ENCODE results near the gene ZDHHC19.

ZDHHC19 gene

DNA sequence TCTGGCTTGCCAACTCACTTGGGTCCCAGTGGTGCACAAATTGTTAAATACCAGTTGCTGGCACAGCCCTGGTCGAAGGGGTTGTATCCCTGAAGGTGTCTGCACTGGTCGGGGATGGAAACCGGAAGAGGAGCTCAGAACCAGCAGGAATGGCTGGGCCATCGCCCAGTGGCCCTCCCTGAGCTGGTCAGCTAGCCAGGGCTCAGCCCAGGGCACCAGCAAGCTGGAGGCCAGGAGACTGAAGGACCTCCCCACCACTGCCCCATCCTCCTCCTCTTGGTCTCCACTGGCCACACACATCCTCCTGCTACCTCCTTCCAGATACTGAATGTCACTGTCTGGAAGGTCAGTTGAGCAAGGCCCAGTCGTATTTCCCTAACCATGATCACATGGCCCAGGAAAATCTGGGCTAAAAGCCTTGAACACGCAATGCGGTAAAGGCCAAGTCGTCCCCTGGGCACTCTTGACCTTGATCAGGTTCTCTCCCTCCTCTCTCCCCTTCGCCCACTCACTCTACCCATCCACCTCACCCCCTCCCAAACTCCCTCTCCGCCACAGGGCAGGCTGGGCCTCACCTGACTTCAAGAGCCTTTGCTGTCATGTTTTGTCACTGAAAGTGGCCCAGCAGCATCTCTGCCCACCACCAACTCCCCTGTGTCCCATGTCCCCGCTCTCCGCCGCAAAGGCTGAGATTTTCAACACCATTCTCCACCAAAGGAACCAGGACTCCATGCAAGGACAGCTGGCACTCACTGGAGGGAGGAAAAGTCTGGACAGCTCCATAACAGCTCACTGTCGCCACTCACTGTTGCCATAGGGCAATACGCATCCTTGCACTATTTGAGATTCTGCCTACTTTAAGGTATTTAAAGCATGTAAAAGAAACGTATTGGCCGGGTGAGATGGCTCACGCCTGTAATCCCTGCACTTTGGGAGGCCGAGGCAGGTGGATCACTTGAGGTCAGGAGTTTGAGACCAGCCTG, 12.1 kb downstream of the ZDHHC19 start:
- TF ChIP-seq, protein P1, sequence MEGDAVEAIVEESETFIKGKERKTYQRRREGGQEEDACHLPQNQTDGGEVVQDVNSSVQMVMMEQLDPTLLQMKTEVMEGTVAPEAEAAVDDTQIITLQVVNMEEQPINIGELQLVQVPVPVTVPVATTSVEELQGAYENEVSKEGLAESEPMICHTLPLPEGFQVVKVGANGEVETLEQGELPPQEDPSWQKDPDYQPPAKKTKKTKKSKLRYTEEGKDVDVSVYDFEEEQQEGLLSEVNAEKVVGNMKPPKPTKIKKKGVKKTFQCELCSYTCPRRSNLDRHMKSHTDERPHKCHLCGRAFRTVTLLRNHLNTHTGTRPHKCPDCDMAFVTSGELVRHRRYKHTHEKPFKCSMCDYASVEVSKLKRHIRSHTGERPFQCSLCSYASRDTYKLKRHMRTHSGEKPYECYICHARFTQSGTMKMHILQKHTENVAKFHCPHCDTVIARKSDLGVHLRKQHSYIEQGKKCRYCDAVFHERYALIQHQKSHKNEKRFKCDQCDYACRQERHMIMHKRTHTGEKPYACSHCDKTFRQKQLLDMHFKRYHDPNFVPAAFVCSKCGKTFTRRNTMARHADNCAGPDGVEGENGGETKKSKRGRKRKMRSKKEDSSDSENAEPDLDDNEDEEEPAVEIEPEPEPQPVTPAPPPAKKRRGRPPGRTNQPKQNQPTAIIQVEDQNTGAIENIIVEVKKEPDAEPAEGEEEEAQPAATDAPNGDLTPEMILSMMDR (IDR thresholded peaks at IDR 0.05; ENCODE audit: insufficient read depth, low read depth, low read length, missing control alignments), result peak; percentile 27
- no peak for DNase-seq (ENCODE audit: low read depth)
- H3K4me3 ChIP-seq (ENCODE audit: low read depth, low read length), result no peak overlapping the region

- TF ChIP-seq, protein P1 (IDR thresholded peaks at IDR 0.05; ENCODE audit: insufficient read depth, low read depth, low read length, missing control alignments), result no peak
- DNase-seq (ENCODE audit: low read depth), result no peak
- no peak overlapping the region for H3K4me3 ChIP-seq (ENCODE audit: low read depth, low read length)
These were observed 13.0 kb downstream of the ZDHHC19 start for GRCh38 chr3:196198081-196198675.

DNA sequence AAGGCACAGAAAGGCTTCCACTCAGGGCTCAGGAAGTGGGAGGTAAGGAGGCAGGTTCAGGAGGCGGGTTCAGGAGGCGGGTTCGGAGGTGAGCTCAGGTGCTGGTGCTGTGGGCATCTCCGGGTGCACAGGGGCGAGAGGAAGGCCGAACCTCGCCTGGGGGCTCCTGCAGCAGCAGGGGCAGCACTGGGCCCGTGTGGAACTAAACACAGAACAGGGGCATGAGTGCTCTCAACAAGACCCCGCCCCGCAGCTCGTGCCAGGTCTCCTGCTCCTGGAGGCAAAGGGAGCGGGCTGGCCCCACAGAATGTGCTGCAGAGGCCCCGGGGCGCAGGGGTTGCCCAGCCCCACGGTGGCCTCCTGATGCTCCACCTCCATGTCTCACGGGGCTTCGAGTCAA, 13.7 kb downstream of the ZDHHC19 start:
- TF ChIP-seq, protein P1 (IDR thresholded peaks at IDR 0.05; ENCODE audit: insufficient read depth, low read depth, low read length, missing control alignments), result no peak
- no peak overlapping the region for H3K4me3 ChIP-seq (ENCODE audit: low read depth, low read length)
- DNase-seq (ENCODE audit: low read depth), result no peak

GRCh38 chr3:196195664-196196265, 15.4 kb downstream of the ZDHHC19 start:
- TF ChIP-seq, protein P1 (IDR thresholded peaks at IDR 0.05; ENCODE audit: insufficient read depth, low read depth, low read length, missing control alignments), result no peak
- no peak for DNase-seq (ENCODE audit: low read depth)
- H3K4me3 ChIP-seq (ENCODE audit: low read depth, low read length), result no peak overlapping the region

GRCh38 chr3:196194542-196194915, 16.7 kb downstream of the ZDHHC19 start:
- H3K4me3 ChIP-seq (ENCODE audit: low read depth, low read length), result no peak overlapping the region
- TF ChIP-seq, protein P1 (IDR thresholded peaks at IDR 0.05; ENCODE audit: insufficient read depth, low read depth, low read length, missing control alignments), result no peak
- no peak for DNase-seq (ENCODE audit: low read depth)

GRCh38 chr3:196193736-196194541, 17.3 kb downstream of the ZDHHC19 start:
- no peak overlapping the region for H3K4me3 ChIP-seq (ENCODE audit: low read depth, low read length)
- DNase-seq (ENCODE audit: low read depth), result no peak
- TF ChIP-seq, protein P1 (IDR thresholded peaks at IDR 0.05; ENCODE audit: insufficient read depth, low read depth, low read length, missing control alignments), result no peak

Data from GM12865 (cell line).